HEK293 (cell line): ENCODE results near the gene CDH8.

Experiments used
- ZFP3 ChIP-seq: fragments of 450-650 bp; formaldehyde crosslinking; IDR thresholded peaks from 2 replicates; pipeline ENCODE4 v1.5.1; 2016; ENCODE audit warnings: low read depth, missing biosample characterization, missing genetic modification characterization
- ZNF114 ChIP-seq: fragments of 450-650 bp; formaldehyde crosslinking; IDR thresholded peaks from 2 replicates; pipeline ENCODE4 v1.5.0; 2017; ENCODE audit warnings: missing biosample characterization, missing genetic modification characterization

DNA sequence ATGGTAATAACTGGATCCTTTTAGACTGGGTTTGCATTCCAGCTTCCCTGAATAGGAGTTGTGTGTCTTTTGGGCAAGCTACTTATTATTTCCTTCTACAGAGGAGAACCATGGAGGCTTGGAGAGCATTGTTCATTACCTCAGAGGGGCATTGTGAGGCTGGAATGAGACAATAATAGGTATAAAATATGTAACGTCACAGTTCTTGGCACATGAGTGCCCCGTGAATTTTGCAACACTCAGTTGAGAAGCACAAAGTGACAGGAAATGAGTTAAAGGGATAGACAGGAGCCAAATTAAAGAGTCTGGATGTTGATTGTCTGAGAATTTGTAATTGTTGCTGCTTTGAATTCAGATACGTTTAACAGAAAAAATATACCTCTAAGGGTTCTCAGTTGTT, 92.2 kb downstream of the CDH8 start:
- no peak for TF ChIP-seq ZNF114 (tag by site-specific recombination)
- TF ChIP-seq ZFP3 (tag by site-specific recombination): no peak
